ENCODE data around the gene BOK. TPM values are rescaled to one million over a fixed set of nuclear protein-coding genes. Genes with fewer than 3 reads are reported as not detected.
"Not testable (repeated sequence)": the region's sequence is repeated elsewhere in the genome, so short reads cannot be mapped to it uniquely, and the experiment has no call there.

Gene BOK
- total RNA-seq, 1 donor from 2014 or later: 110 TPM

DNA sequence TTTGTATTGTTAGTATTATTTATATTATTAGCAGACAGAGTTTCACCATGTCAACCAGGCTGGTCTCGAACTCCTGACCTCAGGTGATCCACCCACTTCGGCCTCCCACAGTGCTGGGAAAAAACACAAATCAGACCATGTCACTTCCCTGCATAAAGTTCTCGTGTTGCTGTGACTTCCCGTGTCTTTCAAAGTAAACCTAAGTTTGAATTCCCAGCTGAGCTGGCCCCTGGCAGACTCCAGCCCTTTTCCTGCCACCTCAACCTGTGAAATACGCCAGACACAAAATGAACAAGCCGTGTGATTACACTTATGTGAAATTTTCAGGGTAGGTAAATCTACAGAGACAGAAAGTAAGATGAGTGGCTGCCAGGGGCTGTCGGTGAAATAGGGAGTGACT lies 7.9 kb downstream of the BOK start:
- Mint-ChIP-seq H3K9me3 (ENCODE audit: unreplicated experiment) (no peaks in the 10 kb centered on the region), H3K4me3 (ENCODE audit: unreplicated experiment) (no peak overlapping the region), H3K36me3 (ENCODE audit: low read depth, unreplicated experiment) (peaks cover 11% of the 10 kb centered on the region), H3K27me3 (ENCODE audit: unreplicated experiment) (peaks cover 7% of the 10 kb centered on the region), H3K27ac (ENCODE audit: unreplicated experiment) (no peak overlapping the region), H3K4me1 (ENCODE audit: unreplicated experiment) (peaks cover 2% of the 10 kb centered on the region)
- TF ChIP-seq, protein P1, sequence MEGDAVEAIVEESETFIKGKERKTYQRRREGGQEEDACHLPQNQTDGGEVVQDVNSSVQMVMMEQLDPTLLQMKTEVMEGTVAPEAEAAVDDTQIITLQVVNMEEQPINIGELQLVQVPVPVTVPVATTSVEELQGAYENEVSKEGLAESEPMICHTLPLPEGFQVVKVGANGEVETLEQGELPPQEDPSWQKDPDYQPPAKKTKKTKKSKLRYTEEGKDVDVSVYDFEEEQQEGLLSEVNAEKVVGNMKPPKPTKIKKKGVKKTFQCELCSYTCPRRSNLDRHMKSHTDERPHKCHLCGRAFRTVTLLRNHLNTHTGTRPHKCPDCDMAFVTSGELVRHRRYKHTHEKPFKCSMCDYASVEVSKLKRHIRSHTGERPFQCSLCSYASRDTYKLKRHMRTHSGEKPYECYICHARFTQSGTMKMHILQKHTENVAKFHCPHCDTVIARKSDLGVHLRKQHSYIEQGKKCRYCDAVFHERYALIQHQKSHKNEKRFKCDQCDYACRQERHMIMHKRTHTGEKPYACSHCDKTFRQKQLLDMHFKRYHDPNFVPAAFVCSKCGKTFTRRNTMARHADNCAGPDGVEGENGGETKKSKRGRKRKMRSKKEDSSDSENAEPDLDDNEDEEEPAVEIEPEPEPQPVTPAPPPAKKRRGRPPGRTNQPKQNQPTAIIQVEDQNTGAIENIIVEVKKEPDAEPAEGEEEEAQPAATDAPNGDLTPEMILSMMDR (IDR thresholded peaks at IDR 0.05; ENCODE audit: unreplicated experiment): no peak
- no peak for DNase-seq (ENCODE audit: low spot score)

DNA sequence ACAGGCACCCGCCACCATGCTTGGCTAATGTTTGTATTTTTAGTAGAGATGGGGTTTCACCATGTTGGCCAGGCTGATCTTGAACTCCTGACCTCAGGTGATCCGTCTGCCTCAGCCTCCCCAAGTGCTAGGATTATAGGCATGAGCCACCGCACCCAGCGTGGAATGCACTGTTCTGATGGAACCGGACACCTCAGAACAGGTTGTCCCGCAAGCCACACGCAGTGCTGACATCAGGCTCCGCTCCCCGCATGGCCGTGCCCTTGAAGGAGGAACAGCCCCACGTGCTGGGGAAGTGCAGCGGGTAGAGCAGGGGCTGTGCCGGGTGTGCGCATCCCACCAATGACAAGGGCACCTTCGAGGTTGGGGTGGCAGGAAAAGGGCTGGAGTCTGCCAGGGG lies 8.7 kb downstream of the BOK start:
- not testable (repeated sequence) for H3K27ac Mint-ChIP-seq (ENCODE audit: unreplicated experiment); H3K4me3 Mint-ChIP-seq (ENCODE audit: unreplicated experiment); H3K4me1 Mint-ChIP-seq (ENCODE audit: unreplicated experiment); H3K9me3 Mint-ChIP-seq (ENCODE audit: unreplicated experiment); DNase-seq (ENCODE audit: low spot score); H3K27me3 Mint-ChIP-seq (ENCODE audit: unreplicated experiment)
- peaks cover 15% of the 10 kb centered on the region for H3K36me3 Mint-ChIP-seq (ENCODE audit: low read depth, unreplicated experiment)

DNA sequence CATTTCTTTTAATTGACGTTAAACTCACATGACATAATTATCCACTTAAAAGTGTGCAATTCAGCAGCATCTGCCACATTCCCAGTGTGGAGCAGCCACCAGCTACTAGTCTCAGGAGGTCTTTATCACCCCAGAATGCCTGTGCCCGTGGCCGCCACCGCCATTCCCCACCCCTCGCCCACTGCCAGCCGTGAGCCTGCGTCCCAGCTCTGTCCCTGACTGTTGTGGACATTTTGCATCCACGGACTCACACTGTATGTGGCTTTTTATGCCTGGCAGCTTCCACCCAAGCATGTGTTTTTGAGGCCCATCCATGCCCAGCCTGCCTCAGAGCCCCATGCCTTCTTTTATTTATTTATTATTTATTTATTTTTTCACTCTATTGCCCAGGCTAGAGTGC lies 9.2 kb downstream of the BOK start:
- Mint-ChIP-seq H3K27me3 (ENCODE audit: unreplicated experiment) (peaks cover 4% of the 10 kb centered on the region), H3K4me3 (ENCODE audit: unreplicated experiment) (no peak overlapping the region), H3K36me3 (ENCODE audit: low read depth, unreplicated experiment) (peaks cover 15% of the 10 kb centered on the region), H3K4me1 (ENCODE audit: unreplicated experiment) (no peaks in the 10 kb centered on the region), H3K9me3 (ENCODE audit: unreplicated experiment) (no peaks in the 10 kb centered on the region), H3K27ac (ENCODE audit: unreplicated experiment) (no peak overlapping the region)
- TF ChIP-seq, protein P1 (IDR thresholded peaks at IDR 0.05; ENCODE audit: unreplicated experiment): no peak
- no peak for DNase-seq (ENCODE audit: low spot score)

DNA sequence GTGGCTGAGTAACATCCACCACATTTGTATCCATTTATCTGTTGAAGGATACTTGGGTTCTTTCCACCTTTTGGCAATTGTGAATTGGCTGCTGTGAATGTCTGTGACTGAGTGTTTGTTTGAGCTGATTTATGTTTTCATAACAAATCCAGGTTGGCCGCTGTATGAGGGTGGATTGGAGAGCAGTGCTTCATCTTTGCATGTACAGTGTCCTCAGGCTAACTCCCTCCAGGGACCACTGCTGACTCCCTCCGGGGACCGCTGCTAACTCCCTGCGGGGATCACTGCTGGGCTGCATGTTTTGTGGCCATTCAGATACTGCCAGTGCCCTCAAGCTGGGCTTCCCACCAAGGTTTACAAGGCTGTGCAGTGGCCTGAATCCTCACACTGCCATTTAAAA lies 10.2 kb downstream of the BOK start:
- H3K4me3 Mint-ChIP-seq (ENCODE audit: unreplicated experiment): no peak overlapping the region
- H3K36me3 Mint-ChIP-seq (ENCODE audit: low read depth, unreplicated experiment): peaks cover 20% of the 10 kb centered on the region
- no peaks in the 10 kb centered on the region for H3K4me1 Mint-ChIP-seq (ENCODE audit: unreplicated experiment)
- peaks cover 7% of the 10 kb centered on the region for H3K27me3 Mint-ChIP-seq (ENCODE audit: unreplicated experiment)
- H3K27ac Mint-ChIP-seq (ENCODE audit: unreplicated experiment): no peak overlapping the region
- H3K9me3 Mint-ChIP-seq (ENCODE audit: unreplicated experiment): no peaks in the 10 kb centered on the region
- TF ChIP-seq, protein P1 (IDR thresholded peaks at IDR 0.05; ENCODE audit: unreplicated experiment): no peak
- no peak for DNase-seq (ENCODE audit: low spot score)

DNA sequence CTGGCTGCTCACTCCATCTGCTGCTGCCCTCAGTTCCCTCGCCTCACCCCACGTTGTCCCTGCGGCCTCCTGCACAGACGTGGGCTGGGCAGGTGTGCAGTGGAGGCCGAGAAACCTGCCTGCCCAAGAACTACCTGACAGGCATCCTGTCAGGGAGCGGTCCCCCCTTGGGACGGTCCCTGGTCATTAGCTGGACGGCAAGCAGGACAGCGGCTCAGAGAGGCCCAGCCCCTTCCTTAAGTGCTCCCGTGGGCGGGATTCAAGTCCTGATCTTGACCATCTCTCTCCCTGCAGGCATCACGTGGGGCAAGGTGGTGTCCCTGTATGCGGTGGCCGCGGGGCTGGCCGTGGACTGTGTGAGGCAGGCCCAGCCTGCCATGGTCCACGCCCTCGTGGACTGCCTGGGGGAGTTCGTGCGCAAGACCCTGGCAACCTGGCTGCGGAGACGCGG lies 11.3 kb downstream of the BOK start:
- TF ChIP-seq, protein P1 (IDR thresholded peaks at IDR 0.05; ENCODE audit: unreplicated experiment): no peak
- Mint-ChIP-seq H3K27ac (ENCODE audit: unreplicated experiment) (peak overlapping the region; percentile 30), H3K9me3 (ENCODE audit: unreplicated experiment) (no peaks in the 10 kb centered on the region), H3K36me3 (ENCODE audit: low read depth, unreplicated experiment) (peaks cover 20% of the 10 kb centered on the region), H3K4me3 (ENCODE audit: unreplicated experiment) (no peak overlapping the region), H3K27me3 (ENCODE audit: unreplicated experiment) (peaks cover 7% of the 10 kb centered on the region), H3K4me1 (ENCODE audit: unreplicated experiment) (no peaks in the 10 kb centered on the region)
- no peak for DNase-seq (ENCODE audit: low spot score)

All from endothelial cell (in vitro differentiated cells).